HepG2 (cell line): Measurements from ENCODE around the gene FBXO39. TPM values are rescaled to one million over a fixed set of nuclear protein-coding genes. Genes with fewer than 3 reads are reported as not detected.

Experiments used
- BATF2 ChIP-seq: sonication (generic); formaldehyde crosslinking; IDR thresholded peaks from 2 replicates; pipeline ENCODE4 v1.8.0; 2022; ENCODE audit warnings: mild to moderate bottlenecking, missing genetic modification reagents, moderate library complexity
- CBX5 ChIP-seq: sonication (generic); formaldehyde crosslinking; IDR thresholded peaks from 2 replicates; pipeline ENCODE4 v1.4.0; 2020; ENCODE audit warnings: missing genetic modification reagents, borderline replicate concordance
- CEBPB ChIP-seq: IDR thresholded peaks from 2 replicates; pipeline ENCODE4 v1.6.1; 2011; ENCODE audit warnings: low read depth, low read length, improper control_type of control experiment, borderline replicate concordance
- CSRNP1 ChIP-seq: sonication (generic); formaldehyde crosslinking; IDR thresholded peaks from 2 replicates; pipeline ENCODE4 v1.8.1; 2023; ENCODE audit warnings: mild to moderate bottlenecking, missing genetic modification reagents
- DZIP1 ChIP-seq: sonication (generic); formaldehyde crosslinking; IDR thresholded peaks from 2 replicates; pipeline ENCODE4 v1.5.0; 2020; ENCODE audit warnings: mild to moderate bottlenecking, missing genetic modification reagents
- EZH2 ChIP-seq: conservative IDR thresholded peaks from 2 replicates; pipeline ENCODE4 v1.6.1; 2012; ENCODE audit warnings: mild to moderate bottlenecking, low read depth, low read length, moderate library complexity
- FOSL1 ChIP-seq: sonication (generic); formaldehyde crosslinking; IDR thresholded peaks from 2 replicates; pipeline ENCODE4 v1.9.0; 2021; ENCODE audit warnings: missing genetic modification reagents, borderline replicate concordance
- HDAC6 ChIP-seq: fragments of 200-600 bp; sonication (generic); IDR thresholded peaks from 2 replicates; pipeline ENCODE4 v1.7.0; 2017; ENCODE audit warnings: mild to moderate bottlenecking, antibody characterized with exemption, low read length, low read depth
- KDM1A ChIP-seq: IDR thresholded peaks from 2 replicates; pipeline ENCODE4 v1.6.1; 2016; ENCODE audit warnings: missing compliant biosample characterization
- LBX2 ChIP-seq: sonication (generic); formaldehyde crosslinking; IDR thresholded peaks from 2 replicates; pipeline ENCODE4 v1.5.0; 2020; ENCODE audit warnings: missing genetic modification reagents, mild to moderate bottlenecking, borderline replicate concordance
- NFRKB ChIP-seq: fragments of 450-650 bp; IDR thresholded peaks from 2 replicates; pipeline ENCODE4 v1.6.1; 2017
- POGZ ChIP-seq: sonication (generic); formaldehyde crosslinking; IDR thresholded peaks from 2 replicates; pipeline ENCODE4 v1.4.0; 2020; ENCODE audit warnings: mild to moderate bottlenecking, missing genetic modification reagents
- PRMT3 ChIP-seq: sonication (generic); formaldehyde crosslinking; IDR thresholded peaks from 2 replicates; pipeline ENCODE4 v1.8.1; 2022; ENCODE audit warnings: low read depth, mild to moderate bottlenecking, moderate library complexity, missing genetic modification reagents, borderline replicate concordance
- SAP130 ChIP-seq: IDR thresholded peaks from 2 replicates; pipeline ENCODE4 v1.6.1; 2016; ENCODE audit warnings: low read depth
- ZFP91 ChIP-seq: sonication (generic); formaldehyde crosslinking; IDR thresholded peaks from 2 replicates; pipeline ENCODE4 v1.9.0; 2022; ENCODE audit warnings: missing genetic modification reagents, mild to moderate bottlenecking, borderline replicate concordance
- ZFY ChIP-seq: sonication (generic); formaldehyde crosslinking; IDR thresholded peaks from 2 replicates; pipeline ENCODE4 v1.4.0; 2020; ENCODE audit warnings: missing genetic modification reagents
- ZNF337 ChIP-seq: sonication (generic); formaldehyde crosslinking; IDR thresholded peaks from 2 replicates; pipeline ENCODE4 v1.5.1; 2020; ENCODE audit warnings: missing genetic modification reagents, low read depth, mild to moderate bottlenecking, borderline replicate concordance
- ZNF343 ChIP-seq: sonication (generic); formaldehyde crosslinking; IDR thresholded peaks from 2 replicates; pipeline ENCODE4 v1.4.0; 2020; ENCODE audit warnings: mild to moderate bottlenecking, missing genetic modification reagents
- ZNF451 ChIP-seq: sonication (generic); formaldehyde crosslinking; IDR thresholded peaks from 2 replicates; pipeline ENCODE4 v1.5.0; 2020; ENCODE audit warnings: mild to moderate bottlenecking, missing genetic modification reagents
- ZNF512 ChIP-seq: sonication (generic); formaldehyde crosslinking; IDR thresholded peaks from 2 replicates; pipeline ENCODE4 v1.4.0; 2020; ENCODE audit warnings: mild to moderate bottlenecking, missing genetic modification reagents
- ZNF543 ChIP-seq: sonication (generic); formaldehyde crosslinking; IDR thresholded peaks from 2 replicates; pipeline ENCODE4 v1.4.0; 2020; ENCODE audit warnings: mild to moderate bottlenecking, missing genetic modification reagents
- ZNF616 ChIP-seq: sonication (generic); formaldehyde crosslinking; IDR thresholded peaks from 2 replicates; pipeline ENCODE4 v1.5.0; 2020; ENCODE audit warnings: low read depth, mild to moderate bottlenecking, missing genetic modification reagents
- ZNF776 ChIP-seq: sonication (generic); formaldehyde crosslinking; IDR thresholded peaks from 2 replicates; pipeline ENCODE4 v1.4.0; 2020; ENCODE audit warnings: mild to moderate bottlenecking, missing genetic modification reagents
- polyA plus RNA-seq, 8 experiments: library from polyadenylated mRNA; depleted of rRNA in 3 of 8; stranded (reverse) in 7 of 8; unstranded in 1 of 8; fragments of >200 nt; fragmentation: Illumina TruSeq in 4 of 8; extraction: Trizol in 4 of 8; gene quantifications; 2 replicates each; pipeline versions ENCODE4 v1.2.1 to v1.2.3, GENCODE V29; 2011 to 2016; ENCODE audit warnings: low read depth in 4 of 8, missing spikeins in 1 of 8, mixed read lengths in 1 of 8; ENCODE audit not compliant: insufficient read depth in 1 of 8
- total RNA-seq, 5 experiments: library from RNA; depleted of rRNA; stranded (reverse); fragments of >200 nt; fragmentation: Illumina TruSeq; extraction: Trizol; gene quantifications; 2 replicates each; pipeline ENCODE4 v1.2.3, GENCODE V29; 2016; ENCODE audit warnings: low read depth in 1 of 5

The FBXO39 gene
- total and polyA plus RNA-seq, 2 of the 13 experiments (the other 11 are each of a cell fraction or from before 2014, with no cell fraction given), result 0.09 TPM; not detected in 1

- TF ChIP-seq ZNF776 (CRISPR knock-in tag) (no peak), EZH2 (no peak), CBX5 (no peak), POGZ (CRISPR knock-in tag) (no peak), ZNF451 (CRISPR knock-in tag) (no peak), ZFY (CRISPR knock-in tag) (peak; percentile 41; the same call in 1 of the 2 replicates), LBX2 (CRISPR knock-in tag) (no peak), SAP130 (CRISPR knock-in tag) (no peak), ZNF543 (CRISPR knock-in tag) (no peak), CEBPB (peak; percentile 70; the same call in 1 of the 2 replicates), ZNF512 (CRISPR knock-in tag) (no peak), DZIP1 (no peak), BATF2 (CRISPR knock-in tag) (no peak), ZFP91 (no peak), PRMT3 (CRISPR knock-in tag) (no peak), NFRKB (no peak), ZNF337 (CRISPR knock-in tag) (no peak), CSRNP1 (CRISPR knock-in tag) (no peak), ZNF616 (CRISPR knock-in tag) (no peak), FOSL1 (no peak), ZNF343 (CRISPR knock-in tag) (no peak), HDAC6 (no peak), KDM1A (CRISPR knock-in tag) (no peak)
Observed at GRCh38 chr17:6811510-6811909, 35.5 kb downstream of the FBXO39 start (continued).
